Stomach (tissue), 9 donors: ENCODE measurements around the gene CYTH1. TPM values are rescaled to one million over a fixed set of nuclear protein-coding genes. Genes with fewer than 3 reads are reported as not detected.
"Not testable (repeated sequence)": the region's sequence is repeated elsewhere in the genome, so short reads cannot be mapped to it uniquely, and the experiment has no call there.

Experiments
- DNase-seq, 2 donors: peaks; one replicate each; pipeline versions ENCODE4 v3.0.0 to v3.0.0-alpha.2; 2013 to 2019
- H3K27ac ChIP-seq, 5 donors: fragments of 200-600 bp in 4 of 5; sonication (generic) in 4 of 5; one replicate each; pipeline ENCODE4 v1.5.1; 2013 to 2019; ENCODE audit warnings: mild to moderate bottlenecking in 1 of 5, moderate library complexity in 1 of 5
- H3K27me3 ChIP-seq, 3 donors: fragments of 200-600 bp; sonication (generic); one replicate each; pipeline ENCODE4 v1.5.1; 2017 to 2019; ENCODE audit warnings: mixed run types in 1 of 3
- H3K36me3 ChIP-seq, 4 donors: fragments of 200-600 bp; sonication (generic); 1 replicate in 3 of 4; 2 replicates in 1 of 4; pipeline ENCODE4 v1.5.1; 2016 to 2019
- H3K4me1 ChIP-seq, 4 donors: fragments of 200-600 bp; sonication (generic); one replicate each; pipeline ENCODE4 v1.5.1; 2016 to 2019
- H3K4me3 ChIP-seq, 4 donors: fragments of 200-600 bp; sonication (generic) in 3 of 4; one replicate each; pipeline ENCODE4 v1.5.1; 2016 to 2019; ENCODE audit warnings: mild to moderate bottlenecking in 1 of 4
- H3K9me3 ChIP-seq, 4 donors: fragments of 200-600 bp; sonication (generic); one replicate each; pipeline ENCODE4 v1.5.1; 2016 to 2019
- EP300 ChIP-seq: sonication (generic); formaldehyde crosslinking; IDR thresholded peaks from one replicate; pipeline ENCODE4 v1.6.1; 2017; ENCODE audit warnings: antibody characterized with exemption
- POLR2A ChIP-seq, 4 donors: fragments of 450-650 bp; IDR thresholded peaks; one replicate each; pipeline ENCODE4 v1.6.1; 2016; ENCODE audit warnings: antibody characterized with exemption in 4 of 4, control low read depth in 2 of 4, mild to moderate bottlenecking in 1 of 4, moderate library complexity in 1 of 4
- POLR2AphosphoS5 ChIP-seq, 3 donors: sonication (generic); formaldehyde crosslinking; IDR thresholded peaks; one replicate each; pipeline ENCODE4 v1.6.1; 2016; ENCODE audit warnings: antibody characterized with exemption in 3 of 3
- WGBS, 5 donors: extraction: QIAGEN DNeasy Blood & Tissue Kit in 3 of 5; methylation state at CpG; one replicate each; pipeline versions ENCODE4 v1.1.5 to v1.1.7; 2013 to 2018; 5-methylcytosine and 5-hydroxymethylcytosine counted together
- intact Hi-C: fragments of 100-400 bp; cut with DNase I; formaldehyde crosslinking; loops from one replicate; pipeline ENCODE4 v1.15.1; 2023; ENCODE audit warnings: low total_unique reads
- polyA plus RNA-seq, 3 donors: library from polyadenylated mRNA; stranded (reverse); fragments of 200-250 nt; gene quantifications; one replicate each; pipeline ENCODE4 v1.2.3, GENCODE V29; 2013
- total RNA-seq, 5 donors: library from RNA; depleted of rRNA; stranded (reverse); fragments of >200 nt; gene quantifications; one replicate each; pipeline versions ENCODE4 v1.1.0 to v1.2.3, GENCODE V29; 2014 to 2016
- TF ChIP-seq, protein P1 (sequence below), 7 experiments: fragments of 450-650 bp in 4 of 7; fragments of 200-600 bp in 3 of 7; sonication (generic) in 3 of 7; IDR thresholded peaks; one replicate each; pipeline ENCODE4 v1.5.1; 2016 to 2019; ENCODE audit warnings: antibody characterized with exemption in 7 of 7, control low read depth in 2 of 7, mild to moderate bottlenecking in 1 of 7
- donor health status: healthy with polysubstance abuse.
- donor health status: Bipolar disorder and iron deficiency.
- donor health status: healthy.

Gene CYTH1
- total and polyA plus RNA-seq, 8 donors = 29.6 to 137 (median 55.9) TPM

DNA sequence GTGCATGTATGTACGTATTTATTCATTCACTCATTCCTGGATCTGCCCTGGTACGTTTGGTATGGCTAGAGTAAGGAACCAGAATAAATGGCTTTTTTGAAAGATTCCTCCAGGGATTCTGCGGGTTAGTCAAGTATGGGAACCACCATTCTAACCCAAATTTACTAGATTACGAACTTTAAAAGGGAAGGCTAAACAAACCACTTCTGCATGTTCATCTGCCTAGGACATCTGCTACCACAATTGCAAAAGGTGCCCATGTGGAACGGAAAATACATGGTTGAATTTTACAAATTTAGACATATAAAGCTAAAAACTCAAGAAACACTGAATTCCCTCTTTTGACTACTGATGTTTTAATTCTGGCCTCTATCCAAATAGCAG, 22.1 kb downstream of the CYTH1 start:
- no peak for DNase-seq

GRCh38 chr17:78759203-78759968, 22.7 kb downstream of the CYTH1 start:
- TF ChIP-seq POLR2A (IDR thresholded peaks at IDR 0.05) = no peak
- TF ChIP-seq EP300 = no peak
- TF ChIP-seq, protein P1, sequence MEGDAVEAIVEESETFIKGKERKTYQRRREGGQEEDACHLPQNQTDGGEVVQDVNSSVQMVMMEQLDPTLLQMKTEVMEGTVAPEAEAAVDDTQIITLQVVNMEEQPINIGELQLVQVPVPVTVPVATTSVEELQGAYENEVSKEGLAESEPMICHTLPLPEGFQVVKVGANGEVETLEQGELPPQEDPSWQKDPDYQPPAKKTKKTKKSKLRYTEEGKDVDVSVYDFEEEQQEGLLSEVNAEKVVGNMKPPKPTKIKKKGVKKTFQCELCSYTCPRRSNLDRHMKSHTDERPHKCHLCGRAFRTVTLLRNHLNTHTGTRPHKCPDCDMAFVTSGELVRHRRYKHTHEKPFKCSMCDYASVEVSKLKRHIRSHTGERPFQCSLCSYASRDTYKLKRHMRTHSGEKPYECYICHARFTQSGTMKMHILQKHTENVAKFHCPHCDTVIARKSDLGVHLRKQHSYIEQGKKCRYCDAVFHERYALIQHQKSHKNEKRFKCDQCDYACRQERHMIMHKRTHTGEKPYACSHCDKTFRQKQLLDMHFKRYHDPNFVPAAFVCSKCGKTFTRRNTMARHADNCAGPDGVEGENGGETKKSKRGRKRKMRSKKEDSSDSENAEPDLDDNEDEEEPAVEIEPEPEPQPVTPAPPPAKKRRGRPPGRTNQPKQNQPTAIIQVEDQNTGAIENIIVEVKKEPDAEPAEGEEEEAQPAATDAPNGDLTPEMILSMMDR (IDR thresholded peaks at IDR 0.05) = no peak
- H3K4me1 ChIP-seq = peaks cover 22 to 62% (median 42%) of the 10 kb centered on the region in 4 donors
- intact Hi-C loops = no loop called here
- DNase-seq = peak; percentile 85 to 94
- H3K27me3 ChIP-seq = no peaks in the 10 kb centered on the region
- no peak overlapping the region for H3K4me3 ChIP-seq
- no peaks in the 10 kb centered on the region for H3K36me3 ChIP-seq
- peak overlapping the region in 4 of 5 donors; percentile 30 to 74 (median 48) for H3K27ac ChIP-seq
- 49 to 60% (median 52%) methylated on average over 11 of the region's 11 CpGs for WGBS, 5 donors
- H3K9me3 ChIP-seq = no peaks in the 10 kb centered on the region

More for the DNA sequence above, 22.1 kb downstream of the CYTH1 start:
- intact Hi-C loops = no loop called here
- WGBS, 5 donors = 73 to 90% (median 85%) methylated on average over 5 of the region's 5 CpGs
- Histone ChIP-seq H3K4me1 (peaks cover 24 to 66% (median 46%) of the 10 kb centered on the region in 4 donors), H3K36me3 (no peaks in the 10 kb centered on the region), H3K4me3 (no peak overlapping the region), H3K9me3 (no peaks in the 10 kb centered on the region), H3K27ac (peak overlapping the region in 3 of 5 donors; percentile 30 to 74 (median 57)), H3K27me3 (no peaks in the 10 kb centered on the region)
- TF ChIP-seq POLR2A (IDR thresholded peaks at IDR 0.05) (no peak), POLR2AphosphoS5 (IDR thresholded peaks at IDR 0.05) (no peak), EP300 (no peak)
- TF ChIP-seq, protein P1 (IDR thresholded peaks at IDR 0.05) = no peak

DNA sequence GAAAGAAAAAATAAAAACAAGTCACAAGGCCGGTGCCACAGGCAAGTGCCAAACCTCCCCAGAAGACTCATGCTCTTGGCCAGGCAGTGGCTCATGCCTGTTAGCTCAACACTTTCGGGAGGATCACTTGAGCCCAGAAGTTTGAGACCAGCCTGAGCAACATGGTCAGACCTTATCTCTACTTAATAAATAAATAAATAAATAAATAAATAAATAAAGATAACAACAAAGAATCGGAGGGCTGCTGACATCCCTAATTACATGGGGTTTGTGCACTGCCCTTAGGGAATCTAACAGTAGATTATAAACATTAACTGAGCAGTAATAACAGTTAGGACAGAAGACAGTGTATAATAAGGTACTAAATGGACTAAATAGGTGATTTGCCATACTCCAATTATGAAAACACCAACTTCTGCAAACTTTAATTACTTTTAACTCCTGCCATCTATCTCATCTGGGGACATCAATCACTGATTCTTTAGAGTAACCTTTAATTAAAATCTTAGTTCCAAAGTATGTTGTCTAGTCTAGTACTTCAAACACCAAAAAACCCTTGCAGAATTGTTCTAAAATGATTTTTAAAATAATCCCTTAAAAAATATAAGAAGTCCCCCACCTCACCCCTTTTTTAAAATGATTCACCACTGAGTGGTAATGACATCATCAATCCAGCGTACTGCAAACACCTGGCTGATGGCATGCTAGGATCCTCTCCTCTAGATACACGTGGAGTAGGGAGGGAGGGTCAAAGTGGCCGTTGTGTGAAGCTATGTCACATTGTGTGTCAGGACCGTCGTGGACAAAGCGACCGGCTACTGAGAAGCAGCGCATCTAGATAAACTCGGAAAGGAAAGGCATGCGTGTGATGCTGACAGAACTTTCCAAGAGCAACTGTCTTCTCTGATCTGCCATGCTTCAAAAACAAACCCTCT, 28.5 kb downstream of the CYTH1 start:
- WGBS, 5 donors = 83 to 85% (median 84%) methylated on average over 13 of the region's 13 CpGs
- DNase-seq = no peak
- Histone ChIP-seq H3K27ac (peak overlapping the region in 1 of 5 donors; percentile 1), H3K9me3 (no peaks in the 10 kb centered on the region), H3K4me3 (no peak overlapping the region), H3K27me3 (no peaks in the 10 kb centered on the region), H3K36me3 (no peaks in the 10 kb centered on the region), H3K4me1 (peaks cover 24 to 75% (median 46%) of the 10 kb centered on the region in 4 donors)
- no peak for TF ChIP-seq EP300
- TF ChIP-seq POLR2A (IDR thresholded peaks at IDR 0.05) = no peak
- intact Hi-C loops = no loop called here

- Histone ChIP-seq H3K36me3 (no peaks in the 10 kb centered on the region), H3K4me1 (peaks cover 41 to 77% (median 56%) of the 10 kb centered on the region in 4 donors), H3K27me3 (no peaks in the 10 kb centered on the region), H3K4me3 (no peak overlapping the region), H3K27ac (peak overlapping the region in 3 of 5 donors; percentile 2 to 15 (median 14)), H3K9me3 (no peaks in the 10 kb centered on the region)
- no peak for TF ChIP-seq EP300
- no peak for TF ChIP-seq POLR2A (IDR thresholded peaks at IDR 0.05)
- WGBS, 5 donors = 79 to 85% (median 82%) methylated on average over 14 of the region's 14 CpGs
- intact Hi-C loops = no loop called here
- no peak for DNase-seq
Measured at GRCh38 chr17:78751447-78752161, 30.5 kb downstream of the CYTH1 start.

- H3K27ac ChIP-seq = peak overlapping the region in 1 of 5 donors; percentile 2
- intact Hi-C loops = not testable (repeated sequence)
Measured at GRCh38 chr17:78751000-78751399, 31.1 kb downstream of the CYTH1 start.

More at GRCh38 chr17:78751000-78751399, 31.1 kb downstream of the CYTH1 start:
- H3K27me3 ChIP-seq, H3K36me3 ChIP-seq, H3K9me3 ChIP-seq, DNase-seq, H3K4me3 ChIP-seq: not testable (repeated sequence)
- H3K4me1 ChIP-seq = peaks cover 46 to 83% (median 59%) of the 10 kb centered on the region in 4 donors
- 91 to 99% (median 97%) methylated on average over 5 of the region's 5 CpGs for WGBS, 5 donors
